Loucy (cell line): Measurements from ENCODE around the gene TNFRSF1B.

Source experiments
- H2AFZ ChIP-seq: fragments of 200-600 bp; sonication (generic); 2 replicates; pipeline ENCODE4 v1.6.0; 2016; ENCODE audit warnings: antibody characterized with exemption, mild to moderate bottlenecking, low read length, moderate library complexity
- H3F3A ChIP-seq: fragments of 200-600 bp; 2 replicates; pipeline ENCODE4 v1.6.0; 2016; ENCODE audit warnings: antibody characterized with exemption, low read depth, mild to moderate bottlenecking
- H3K27me3 ChIP-seq: fragments of 200-600 bp; sonication (generic); 2 replicates; pipeline ENCODE4 v1.6.1; 2014; ENCODE audit warnings: low read length, mild to moderate bottlenecking; ENCODE audit not compliant: insufficient read depth, poor library complexity, severe bottlenecking
- H3K36me3 ChIP-seq: fragments of 200-600 bp; sonication (generic); 2 replicates; pipeline ENCODE4 v1.6.1; 2016; ENCODE audit warnings: low read length; ENCODE audit not compliant: insufficient read depth
- H3K4me1 ChIP-seq: fragments of 200-600 bp; sonication (generic); 2 replicates; pipeline ENCODE4 v1.5.1; 2014; ENCODE audit warnings: low read length, mild to moderate bottlenecking; ENCODE audit not compliant: insufficient read depth, poor library complexity, severe bottlenecking
- H3K4me2 ChIP-seq: fragments of 200-600 bp; sonication (generic); 2 replicates; pipeline ENCODE4 v1.6.0; 2014; ENCODE audit warnings: antibody characterized with exemption, low read length, low read depth, mild to moderate bottlenecking; ENCODE audit not compliant: poor library complexity, severe bottlenecking
- H3K4me3 ChIP-seq: fragments of 200-600 bp; sonication (generic); 2 replicates; pipeline ENCODE4 v1.5.1; 2014; ENCODE audit warnings: low read length, mild to moderate bottlenecking, mixed read lengths; ENCODE audit not compliant: poor library complexity, severe bottlenecking
- H3K79me2 ChIP-seq: fragments of 200-600 bp; sonication (generic); 2 replicates; pipeline ENCODE4 v1.6.1; 2014; ENCODE audit warnings: low read length; ENCODE audit not compliant: insufficient read depth
- H3K9ac ChIP-seq: fragments of 200-600 bp; sonication (generic); 2 replicates; pipeline ENCODE4 v1.6.0; 2014; ENCODE audit warnings: mild to moderate bottlenecking, low read depth, low read length, moderate library complexity; ENCODE audit not compliant: poor library complexity, severe bottlenecking
- H3K9me2 ChIP-seq: fragments of 200-600 bp; sonication (generic); replicated peaks from 2 replicates; pipeline ENCODE4 v1.6.1; 2016; ENCODE audit warnings: low read depth, low read length, mixed read lengths
- H3K9me3 ChIP-seq: fragments of 200-600 bp; sonication (generic); 2 replicates; pipeline ENCODE4 v1.6.1; 2014; ENCODE audit warnings: mild to moderate bottlenecking, antibody characterized with exemption, low read length, low read depth; ENCODE audit not compliant: insufficient read depth
- H4K20me1 ChIP-seq: fragments of 200-600 bp; sonication (generic); 2 replicates; pipeline ENCODE4 v1.6.0; 2014; ENCODE audit warnings: antibody characterized with exemption, low read length, mild to moderate bottlenecking; ENCODE audit not compliant: insufficient read depth, poor library complexity, severe bottlenecking
- EZH2phosphoT487 ChIP-seq: fragments of 200-600 bp; IDR thresholded peaks from 2 replicates; pipeline ENCODE4 v1.6.1; 2018; ENCODE audit warnings: antibody characterized with exemption, mild to moderate bottlenecking, moderate library complexity, borderline replicate concordance
- TF ChIP-seq, protein P1 (sequence below): fragments of 200-600 bp; sonication (generic); conservative IDR thresholded peaks from 2 replicates; pipeline ENCODE4 v1.5.1; 2014; ENCODE audit warnings: mild to moderate bottlenecking, antibody characterized with exemption, low read length

Gene TNFRSF1B

DNA sequence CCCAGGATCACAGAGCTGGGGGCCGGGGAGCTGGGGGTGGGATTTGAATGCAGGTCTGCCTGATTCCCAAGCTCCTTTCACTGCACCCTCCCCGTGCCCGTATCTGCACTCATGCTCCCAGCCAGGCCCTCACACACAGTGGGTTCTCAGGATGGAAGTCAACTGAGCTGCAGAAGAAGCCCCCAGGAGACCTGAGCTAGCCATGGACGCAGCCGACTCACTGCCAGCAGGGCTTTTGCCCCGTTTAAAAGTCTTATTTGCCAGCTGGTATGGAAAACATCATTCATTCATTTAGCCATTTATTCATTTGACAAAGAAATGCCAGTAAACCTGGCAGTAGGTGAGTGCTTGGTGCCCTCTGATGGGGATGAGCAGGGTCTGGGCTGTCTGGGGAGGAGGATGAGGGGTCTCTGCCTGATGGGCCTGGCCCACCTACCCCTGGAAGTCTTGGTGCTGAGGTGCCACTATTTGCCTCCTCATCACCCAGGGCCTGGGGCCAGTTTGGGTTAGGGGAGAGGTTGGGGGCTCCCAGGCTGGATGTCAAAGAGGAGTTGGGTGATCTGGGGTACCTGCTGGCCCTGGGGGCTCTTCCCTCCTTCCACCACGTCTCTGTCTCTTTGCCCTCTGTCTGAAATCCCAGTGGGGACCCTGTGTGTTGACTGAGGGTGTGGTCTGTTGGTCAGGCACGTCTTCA lies 2.8 kb downstream of the TNFRSF1B start:
- Histone ChIP-seq H3K79me2 (peaks cover 65% of the 10 kb centered on the region), H3K4me1 (peaks cover 64% of the 10 kb centered on the region), H3K9ac (no peak overlapping the region), H3F3A (peaks cover 3% of the 10 kb centered on the region; the same call in 1 of the 2 replicates), H3K4me2 (peak overlapping the region; percentile 91), H3K4me3 (peak overlapping the region; percentile 81), H3K27me3 (no peaks in the 10 kb centered on the region), H3K36me3 (no peaks in the 10 kb centered on the region), H2AFZ (no peak overlapping the region), H3K9me2 (no peaks in the 10 kb centered on the region), H3K9me3 (no peaks in the 10 kb centered on the region), H4K20me1 (peaks cover 9% of the 10 kb centered on the region)
- TF ChIP-seq, protein P1, sequence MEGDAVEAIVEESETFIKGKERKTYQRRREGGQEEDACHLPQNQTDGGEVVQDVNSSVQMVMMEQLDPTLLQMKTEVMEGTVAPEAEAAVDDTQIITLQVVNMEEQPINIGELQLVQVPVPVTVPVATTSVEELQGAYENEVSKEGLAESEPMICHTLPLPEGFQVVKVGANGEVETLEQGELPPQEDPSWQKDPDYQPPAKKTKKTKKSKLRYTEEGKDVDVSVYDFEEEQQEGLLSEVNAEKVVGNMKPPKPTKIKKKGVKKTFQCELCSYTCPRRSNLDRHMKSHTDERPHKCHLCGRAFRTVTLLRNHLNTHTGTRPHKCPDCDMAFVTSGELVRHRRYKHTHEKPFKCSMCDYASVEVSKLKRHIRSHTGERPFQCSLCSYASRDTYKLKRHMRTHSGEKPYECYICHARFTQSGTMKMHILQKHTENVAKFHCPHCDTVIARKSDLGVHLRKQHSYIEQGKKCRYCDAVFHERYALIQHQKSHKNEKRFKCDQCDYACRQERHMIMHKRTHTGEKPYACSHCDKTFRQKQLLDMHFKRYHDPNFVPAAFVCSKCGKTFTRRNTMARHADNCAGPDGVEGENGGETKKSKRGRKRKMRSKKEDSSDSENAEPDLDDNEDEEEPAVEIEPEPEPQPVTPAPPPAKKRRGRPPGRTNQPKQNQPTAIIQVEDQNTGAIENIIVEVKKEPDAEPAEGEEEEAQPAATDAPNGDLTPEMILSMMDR = no peak
- TF ChIP-seq EZH2phosphoT487 = no peak

DNA sequence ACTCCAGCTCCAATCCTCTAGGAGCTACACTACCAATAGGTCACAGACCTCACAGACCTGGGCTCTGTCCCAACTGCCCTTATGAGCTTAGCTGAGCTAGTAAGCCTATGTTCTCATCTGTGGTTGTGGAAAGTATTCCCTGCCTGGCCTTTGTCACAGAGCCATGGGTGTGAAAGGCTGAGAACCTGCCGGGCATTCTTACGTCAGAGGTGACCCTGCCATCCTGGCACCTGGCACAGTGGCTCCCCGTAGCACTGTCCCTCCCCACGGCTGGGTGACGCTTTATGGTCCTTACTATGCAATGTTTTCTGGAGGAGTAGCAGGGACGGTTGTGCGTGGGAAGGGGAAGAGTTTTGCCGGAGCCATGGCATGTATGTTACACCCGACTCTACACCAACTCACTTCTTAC lies 3.5 kb downstream of the TNFRSF1B start:
- Histone ChIP-seq H4K20me1 (peaks cover 9% of the 10 kb centered on the region), H3K9me2 (no peaks in the 10 kb centered on the region), H3K9ac (no peak overlapping the region), H3K4me2 (peak overlapping the region; percentile 91), H3K36me3 (no peaks in the 10 kb centered on the region), H3K4me1 (peaks cover 67% of the 10 kb centered on the region), H3K4me3 (no peak overlapping the region), H3K27me3 (no peaks in the 10 kb centered on the region), H3F3A (peaks cover 3% of the 10 kb centered on the region; the same call in 1 of the 2 replicates), H2AFZ (no peak overlapping the region), H3K79me2 (peaks cover 72% of the 10 kb centered on the region), H3K9me3 (no peaks in the 10 kb centered on the region)
- no peak for TF ChIP-seq EZH2phosphoT487
- TF ChIP-seq, protein P1 = no peak

DNA sequence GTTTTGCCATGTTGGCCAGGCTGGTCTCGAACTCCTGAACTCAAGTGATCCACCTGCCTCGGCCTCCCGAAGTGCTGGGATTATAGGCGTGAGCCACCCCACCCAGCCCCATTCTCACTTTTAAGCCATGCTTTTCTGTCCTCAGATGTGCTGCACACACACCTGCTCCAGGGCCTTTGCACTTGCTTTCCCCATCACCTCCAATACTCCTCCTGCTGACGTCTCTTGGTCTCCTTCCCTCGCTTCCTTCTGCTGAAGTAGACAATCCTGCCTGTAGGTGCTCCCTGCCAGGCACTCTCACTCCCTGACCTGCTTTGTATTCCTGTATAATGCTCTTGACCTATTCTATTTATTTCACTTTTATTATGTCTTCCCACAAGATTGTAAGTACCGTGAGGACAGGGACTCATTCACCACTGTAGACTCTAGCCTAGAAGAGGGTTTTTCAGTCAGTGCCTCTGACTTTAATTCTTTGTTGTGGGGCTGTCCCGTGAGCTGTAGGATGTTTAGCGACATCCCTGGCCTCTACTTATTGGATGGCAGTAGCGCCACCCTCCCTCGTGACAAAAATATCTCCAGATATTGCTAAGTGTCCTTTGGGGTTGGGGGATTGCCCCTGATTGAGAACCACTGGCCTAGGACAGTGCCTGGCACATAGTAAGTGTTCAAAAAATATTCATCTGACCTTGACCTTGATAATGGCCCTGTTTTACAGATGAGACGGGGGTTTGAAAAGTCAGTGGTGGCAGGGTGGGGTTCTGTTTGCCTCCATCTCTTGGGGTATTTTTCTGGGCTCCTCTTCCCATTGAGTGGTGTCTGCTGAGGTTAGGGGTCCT lies 4.6 kb downstream of the TNFRSF1B start:
- Histone ChIP-seq H3K9me2 (no peaks in the 10 kb centered on the region), H3K4me1 (peaks cover 73% of the 10 kb centered on the region), H2AFZ (no peak overlapping the region), H3K9ac (no peak overlapping the region), H3K27me3 (no peaks in the 10 kb centered on the region), H3K9me3 (no peaks in the 10 kb centered on the region), H3K4me3 (no peak overlapping the region), H3K36me3 (no peaks in the 10 kb centered on the region), H3K4me2 (peak overlapping the region; percentile 56), H3F3A (peaks cover 3% of the 10 kb centered on the region; the same call in 1 of the 2 replicates), H4K20me1 (peaks cover 9% of the 10 kb centered on the region), H3K79me2 (peaks cover 83% of the 10 kb centered on the region)
- TF ChIP-seq, protein P1 = no peak
- TF ChIP-seq EZH2phosphoT487 = no peak
